Left ventricle myocardium inferior (tissue), 1 donor: Measurements from ENCODE around the gene KIAA1549. TPM values are rescaled to one million over a fixed set of nuclear protein-coding genes. Genes with fewer than 3 reads are reported as not detected.

ENCODE experiments used
- DNase-seq: peaks from one replicate; pipeline ENCODE4 v3.0.0-alpha.2; 2020
- H3K27ac ChIP-seq: fragments of 200-600 bp; replicated peaks from 2 replicates; pipeline ENCODE4 v1.8.0; 2021
- H3K27me3 ChIP-seq: fragments of 200-600 bp; 2 replicates; pipeline ENCODE4 v1.8.0; 2021; ENCODE audit warnings: low read depth
- H3K36me3 ChIP-seq: fragments of 200-600 bp; 2 replicates; pipeline ENCODE4 v1.8.0; 2021
- H3K4me1 ChIP-seq: fragments of 200-600 bp; 2 replicates; pipeline ENCODE4 v1.8.0; 2021
- H3K4me3 ChIP-seq: fragments of 200-600 bp; 2 replicates; pipeline ENCODE4 v1.8.0; 2021; ENCODE audit warnings: mild to moderate bottlenecking, moderate library complexity
- H3K9me3 ChIP-seq: fragments of 200-600 bp; replicated peaks from 2 replicates; pipeline ENCODE4 v1.8.0; 2021
- intact Hi-C: fragments of 100-400 bp; cut with micrococcal nuclease; formaldehyde crosslinking; loops from one replicate; pipeline ENCODE4 v1.11.0; 2022
- total RNA-seq: library from RNA; stranded (reverse); fragmentation: NEBNext Ultra II Directional; extraction: Animal tissue kit (Norgen Biotek cat#: 25700); gene quantifications from one replicate; pipeline ENCODE4 v1.2.1, GENCODE V29; 2021
- TF ChIP-seq, protein P1 (sequence below): fragments of 200-600 bp; IDR thresholded peaks from 2 replicates; pipeline ENCODE4 v1.8.0; 2021; ENCODE audit warnings: antibody characterized with exemption, mild to moderate bottlenecking, borderline replicate concordance
- donor health status: DM: no; HTN: yes; CAD: no; lungs with severe emphysema.

Gene KIAA1549
- total RNA-seq, 1 donor from 2014 or later, result 2.1 TPM

DNA sequence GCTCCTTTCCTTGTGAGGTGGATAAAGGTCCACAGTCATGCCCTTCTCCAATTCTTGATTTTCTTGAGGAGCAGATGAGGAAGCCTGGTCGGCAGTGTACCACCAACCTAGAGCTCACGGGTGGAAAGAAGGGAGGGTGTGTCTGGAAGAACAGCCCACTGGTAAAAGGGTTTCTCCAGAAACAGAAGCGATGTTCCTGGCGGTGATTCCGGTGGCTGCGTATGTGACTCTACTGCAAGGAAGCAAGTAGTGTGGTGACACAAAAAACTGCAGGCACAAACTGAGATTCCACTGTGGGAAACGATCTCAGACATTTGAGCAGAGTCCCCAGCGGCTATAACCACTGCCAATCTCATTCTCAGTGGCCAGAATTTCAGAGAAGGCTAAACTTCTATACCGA, 117.3 kb downstream of the KIAA1549 start:
- no peaks in the 10 kb centered on the region for H3K9me3 ChIP-seq
- peaks cover 24% of the 10 kb centered on the region for H3K36me3 ChIP-seq
- TF ChIP-seq, protein P1, sequence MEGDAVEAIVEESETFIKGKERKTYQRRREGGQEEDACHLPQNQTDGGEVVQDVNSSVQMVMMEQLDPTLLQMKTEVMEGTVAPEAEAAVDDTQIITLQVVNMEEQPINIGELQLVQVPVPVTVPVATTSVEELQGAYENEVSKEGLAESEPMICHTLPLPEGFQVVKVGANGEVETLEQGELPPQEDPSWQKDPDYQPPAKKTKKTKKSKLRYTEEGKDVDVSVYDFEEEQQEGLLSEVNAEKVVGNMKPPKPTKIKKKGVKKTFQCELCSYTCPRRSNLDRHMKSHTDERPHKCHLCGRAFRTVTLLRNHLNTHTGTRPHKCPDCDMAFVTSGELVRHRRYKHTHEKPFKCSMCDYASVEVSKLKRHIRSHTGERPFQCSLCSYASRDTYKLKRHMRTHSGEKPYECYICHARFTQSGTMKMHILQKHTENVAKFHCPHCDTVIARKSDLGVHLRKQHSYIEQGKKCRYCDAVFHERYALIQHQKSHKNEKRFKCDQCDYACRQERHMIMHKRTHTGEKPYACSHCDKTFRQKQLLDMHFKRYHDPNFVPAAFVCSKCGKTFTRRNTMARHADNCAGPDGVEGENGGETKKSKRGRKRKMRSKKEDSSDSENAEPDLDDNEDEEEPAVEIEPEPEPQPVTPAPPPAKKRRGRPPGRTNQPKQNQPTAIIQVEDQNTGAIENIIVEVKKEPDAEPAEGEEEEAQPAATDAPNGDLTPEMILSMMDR, result no peak
- no peak overlapping the region for H3K4me3 ChIP-seq
- H3K27me3 ChIP-seq, result no peaks in the 10 kb centered on the region
- intact Hi-C loops, result no loop called here
- no peaks in the 10 kb centered on the region for H3K4me1 ChIP-seq
- no peak overlapping the region for H3K27ac ChIP-seq
- DNase-seq, result no peak

DNA sequence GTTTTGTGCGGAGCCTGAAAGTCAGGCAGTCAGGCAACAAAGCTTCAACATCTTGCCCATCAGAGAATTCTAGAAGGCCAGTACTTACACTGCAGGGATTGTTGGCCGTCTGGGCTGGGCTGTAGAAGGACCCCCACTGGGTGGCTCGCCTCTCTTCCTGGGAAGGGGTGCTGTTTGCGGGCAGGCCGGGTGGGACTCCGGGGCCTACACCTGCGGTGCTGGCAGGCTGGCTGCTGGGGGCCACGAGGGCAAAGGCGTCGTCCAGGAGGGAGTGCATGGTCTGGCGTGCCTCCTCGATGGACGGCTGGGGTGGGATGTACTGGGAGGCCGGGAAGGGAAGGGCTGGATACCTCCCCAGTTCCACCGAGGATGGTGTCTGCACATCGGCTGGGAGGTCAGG, 120.1 kb downstream of the KIAA1549 start:
- intact Hi-C loops, result no loop called here
- H3K4me1 ChIP-seq, result no peaks in the 10 kb centered on the region
- peaks cover 19% of the 10 kb centered on the region for H3K9me3 ChIP-seq
- TF ChIP-seq, protein P1, result no peak
- H3K27ac ChIP-seq, result no peak overlapping the region
- no peak overlapping the region for H3K4me3 ChIP-seq
- DNase-seq, result no peak
- peaks cover 25% of the 10 kb centered on the region for H3K36me3 ChIP-seq
- H3K27me3 ChIP-seq, result no peaks in the 10 kb centered on the region

DNA sequence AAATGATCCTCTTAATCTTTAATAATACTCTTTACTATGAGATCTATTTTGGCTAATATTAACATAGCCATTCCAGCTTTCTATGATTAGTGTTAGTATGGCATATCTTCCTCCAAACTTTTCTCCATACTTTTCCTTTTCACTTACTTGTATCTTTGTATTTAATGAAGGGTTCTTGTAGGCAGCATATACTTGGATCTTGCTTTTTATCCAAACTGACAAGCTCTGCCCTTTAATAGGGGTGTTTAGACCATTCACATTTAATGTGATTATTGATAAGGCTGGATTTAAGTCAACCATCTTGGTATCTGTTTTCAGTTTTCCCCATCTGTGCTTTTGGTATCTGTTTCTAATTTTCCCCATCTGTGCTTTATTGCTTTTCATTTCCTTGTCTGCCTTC, 123.5 kb downstream of the KIAA1549 start:
- no peak overlapping the region for H3K4me3 ChIP-seq
- intact Hi-C loops, result no loop called here
- peaks cover 21% of the 10 kb centered on the region for H3K36me3 ChIP-seq
- no peak overlapping the region for H3K27ac ChIP-seq
- H3K4me1 ChIP-seq, result no peaks in the 10 kb centered on the region
- no peak for DNase-seq
- TF ChIP-seq, protein P1, result no peak
- H3K9me3 ChIP-seq, result peaks cover 19% of the 10 kb centered on the region
- no peaks in the 10 kb centered on the region for H3K27me3 ChIP-seq

GRCh38 chr7:138854115-138854645, 127.0 kb downstream of the KIAA1549 start:
- no peaks in the 10 kb centered on the region for H3K4me1 ChIP-seq
- TF ChIP-seq, protein P1, result no peak
- H3K27ac ChIP-seq, result no peak overlapping the region
- intact Hi-C loops, result no loop called here
- no peak overlapping the region for H3K4me3 ChIP-seq
- H3K27me3 ChIP-seq, result no peaks in the 10 kb centered on the region
- DNase-seq, result no peak
- peaks cover 24% of the 10 kb centered on the region for H3K9me3 ChIP-seq
- H3K36me3 ChIP-seq, result peaks cover 27% of the 10 kb centered on the region

DNA sequence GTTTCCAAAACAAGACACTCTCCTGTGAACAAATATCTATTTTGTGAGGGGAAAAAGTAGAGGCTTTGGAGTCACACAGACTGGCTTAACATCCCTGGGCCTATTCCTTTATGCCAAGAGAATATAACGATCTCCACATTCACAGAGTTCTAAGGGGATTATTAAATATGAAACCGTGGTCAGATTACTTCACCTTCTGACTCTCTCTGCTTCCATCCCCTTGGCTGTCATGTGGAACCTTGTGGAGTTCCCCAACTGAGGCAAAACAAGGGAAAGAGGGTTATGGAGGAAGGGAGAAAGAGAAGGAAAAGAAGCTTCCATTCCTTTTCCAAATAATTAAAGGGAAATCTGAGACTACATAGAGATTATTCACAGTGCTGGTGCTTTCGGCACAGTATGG, 127.7 kb downstream of the KIAA1549 start:
- TF ChIP-seq, protein P1, result no peak
- DNase-seq, result no peak
- Histone ChIP-seq H3K27me3 (no peaks in the 10 kb centered on the region), H3K4me1 (no peaks in the 10 kb centered on the region), H3K4me3 (no peak overlapping the region), H3K36me3 (peaks cover 27% of the 10 kb centered on the region), H3K9me3 (peaks cover 24% of the 10 kb centered on the region), H3K27ac (no peak overlapping the region)
- intact Hi-C loops, result no loop called here
